Measurements from ENCODE around the gene IMPG1. TPM values are rescaled to one million over a fixed set of nuclear protein-coding genes. Genes with fewer than 3 reads are reported as not detected.

Gene IMPG1, protein sequence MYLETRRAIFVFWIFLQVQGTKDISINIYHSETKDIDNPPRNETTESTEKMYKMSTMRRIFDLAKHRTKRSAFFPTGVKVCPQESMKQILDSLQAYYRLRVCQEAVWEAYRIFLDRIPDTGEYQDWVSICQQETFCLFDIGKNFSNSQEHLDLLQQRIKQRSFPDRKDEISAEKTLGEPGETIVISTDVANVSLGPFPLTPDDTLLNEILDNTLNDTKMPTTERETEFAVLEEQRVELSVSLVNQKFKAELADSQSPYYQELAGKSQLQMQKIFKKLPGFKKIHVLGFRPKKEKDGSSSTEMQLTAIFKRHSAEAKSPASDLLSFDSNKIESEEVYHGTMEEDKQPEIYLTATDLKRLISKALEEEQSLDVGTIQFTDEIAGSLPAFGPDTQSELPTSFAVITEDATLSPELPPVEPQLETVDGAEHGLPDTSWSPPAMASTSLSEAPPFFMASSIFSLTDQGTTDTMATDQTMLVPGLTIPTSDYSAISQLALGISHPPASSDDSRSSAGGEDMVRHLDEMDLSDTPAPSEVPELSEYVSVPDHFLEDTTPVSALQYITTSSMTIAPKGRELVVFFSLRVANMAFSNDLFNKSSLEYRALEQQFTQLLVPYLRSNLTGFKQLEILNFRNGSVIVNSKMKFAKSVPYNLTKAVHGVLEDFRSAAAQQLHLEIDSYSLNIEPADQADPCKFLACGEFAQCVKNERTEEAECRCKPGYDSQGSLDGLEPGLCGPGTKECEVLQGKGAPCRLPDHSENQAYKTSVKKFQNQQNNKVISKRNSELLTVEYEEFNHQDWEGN
- total RNA-seq (ENCODE audit: low replicate concordance), result not detected in 2 replicates

DNA sequence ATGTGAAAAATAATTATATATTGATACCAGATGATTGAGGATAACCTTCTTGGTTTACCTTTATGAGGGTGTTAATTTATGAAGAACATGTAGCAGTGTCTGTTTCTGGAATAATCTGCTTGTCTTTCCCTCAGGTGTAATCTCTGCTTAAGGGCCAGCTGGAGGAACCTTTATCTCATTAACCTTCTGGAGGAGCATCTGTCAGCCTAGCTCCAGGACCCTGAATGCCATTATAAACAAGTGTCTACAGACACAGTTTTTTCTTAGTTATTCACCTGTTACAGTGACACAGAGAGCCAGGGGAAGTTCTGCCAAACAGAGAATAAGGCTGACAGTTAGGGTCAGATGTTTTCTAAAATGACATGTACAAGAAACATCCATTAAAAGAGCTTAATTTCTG lies at the start of gene IMPG1:
IMPG1 (minus strand) TSS at position 101 of the 400 bp plus-strand sequence. CDS start 174 bp downstream, outside the sequence.
- TF ChIP-seq EZH2 (IDR thresholded peaks at IDR 0.05) (no peak), EZH2phosphoT487 (IDR thresholded peaks at IDR 0.05) (no peak)
- TF ChIP-seq, protein P1, sequence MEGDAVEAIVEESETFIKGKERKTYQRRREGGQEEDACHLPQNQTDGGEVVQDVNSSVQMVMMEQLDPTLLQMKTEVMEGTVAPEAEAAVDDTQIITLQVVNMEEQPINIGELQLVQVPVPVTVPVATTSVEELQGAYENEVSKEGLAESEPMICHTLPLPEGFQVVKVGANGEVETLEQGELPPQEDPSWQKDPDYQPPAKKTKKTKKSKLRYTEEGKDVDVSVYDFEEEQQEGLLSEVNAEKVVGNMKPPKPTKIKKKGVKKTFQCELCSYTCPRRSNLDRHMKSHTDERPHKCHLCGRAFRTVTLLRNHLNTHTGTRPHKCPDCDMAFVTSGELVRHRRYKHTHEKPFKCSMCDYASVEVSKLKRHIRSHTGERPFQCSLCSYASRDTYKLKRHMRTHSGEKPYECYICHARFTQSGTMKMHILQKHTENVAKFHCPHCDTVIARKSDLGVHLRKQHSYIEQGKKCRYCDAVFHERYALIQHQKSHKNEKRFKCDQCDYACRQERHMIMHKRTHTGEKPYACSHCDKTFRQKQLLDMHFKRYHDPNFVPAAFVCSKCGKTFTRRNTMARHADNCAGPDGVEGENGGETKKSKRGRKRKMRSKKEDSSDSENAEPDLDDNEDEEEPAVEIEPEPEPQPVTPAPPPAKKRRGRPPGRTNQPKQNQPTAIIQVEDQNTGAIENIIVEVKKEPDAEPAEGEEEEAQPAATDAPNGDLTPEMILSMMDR (IDR thresholded peaks at IDR 0.05), result no peak
- peaks cover 1% of the 10 kb centered on the region for H3K4me1 Mint-ChIP-seq
- H3K27me3 Mint-ChIP-seq (ENCODE audit: insufficient read depth, low read depth), result peaks cover 2% of the 10 kb centered on the region
- H3K9me3 Mint-ChIP-seq, result no peaks in the 10 kb centered on the region
- Histone ChIP-seq H3F3A (ENCODE audit: low read depth) (no peaks in the 10 kb centered on the region), H3K27ac (no peak within 1 kb of the TSS), H2AFZ (replicated peaks) (no peak within 1 kb of the TSS), H3K79me2 (ENCODE audit: low read depth) (no peaks in the 10 kb centered on the region), H3K4me2 (no peak within 1 kb of the TSS), H3K4me1 (peaks cover 3% of the 10 kb centered on the region), H3K4me3 (no peak within 1 kb of the TSS), H4K20me1 (ENCODE audit: low read depth) (no peaks in the 10 kb centered on the region), H3K9ac (no peak within 1 kb of the TSS), H3K36me3 (no peaks in the 10 kb centered on the region), H3K27me3 (no peaks in the 10 kb centered on the region), H3K9me3 (ENCODE audit: low read depth) (no peaks in the 10 kb centered on the region)
- H3K27ac Mint-ChIP-seq, result no peak within 1 kb of the TSS
- H3K36me3 Mint-ChIP-seq, result no peaks in the 10 kb centered on the region
- DNase-seq (ENCODE audit: low spot score), result no peak
- no peak within 1 kb of the TSS for H3K4me3 Mint-ChIP-seq

- Mint-ChIP-seq H3K4me1 (no peaks in the 10 kb centered on the region), H3K4me3 (no peak overlapping the region), H3K9me3 (peaks cover 4% of the 10 kb centered on the region), H3K27ac (no peak overlapping the region), H3K27me3 (ENCODE audit: insufficient read depth, low read depth) (peaks cover 2% of the 10 kb centered on the region), H3K36me3 (no peaks in the 10 kb centered on the region)
- Histone ChIP-seq H3K9ac (no peak overlapping the region), H3F3A (ENCODE audit: low read depth) (no peaks in the 10 kb centered on the region), H3K4me1 (no peaks in the 10 kb centered on the region), H4K20me1 (ENCODE audit: low read depth) (no peaks in the 10 kb centered on the region), H3K27ac (no peak overlapping the region), H3K79me2 (ENCODE audit: low read depth) (no peaks in the 10 kb centered on the region), H3K4me2 (no peak overlapping the region), H2AFZ (replicated peaks) (no peak overlapping the region), H3K9me3 (ENCODE audit: low read depth) (no peaks in the 10 kb centered on the region), H3K36me3 (no peaks in the 10 kb centered on the region), H3K4me3 (no peak overlapping the region), H3K27me3 (peaks cover 5% of the 10 kb centered on the region)
- DNase-seq (ENCODE audit: low spot score), result no peak
- no peak for TF ChIP-seq EZH2phosphoT487 (IDR thresholded peaks at IDR 0.05)
- no peak for TF ChIP-seq EZH2 (IDR thresholded peaks at IDR 0.05)
- TF ChIP-seq, protein P1 (IDR thresholded peaks at IDR 0.05), result no peak
These were observed 47.8 kb upstream of the IMPG1 start for GRCh38 chr6:76120302-76120701.

GRCh38 chr6:76073281-76073680 lies 819 bp upstream of the IMPG1 start:
- H3K4me2 ChIP-seq, result no peak overlapping the region

More at GRCh38 chr6:76073281-76073680, 819 bp upstream of the IMPG1 start:
- Mint-ChIP-seq H3K27ac (no peak overlapping the region), H3K4me3 (no peak overlapping the region), H3K27me3 (ENCODE audit: insufficient read depth, low read depth) (peaks cover 2% of the 10 kb centered on the region), H3K9me3 (no peaks in the 10 kb centered on the region), H3K4me1 (peaks cover 3% of the 10 kb centered on the region), H3K36me3 (no peaks in the 10 kb centered on the region)
- H4K20me1 ChIP-seq (ENCODE audit: low read depth), result no peaks in the 10 kb centered on the region
- no peaks in the 10 kb centered on the region for H3K36me3 ChIP-seq
- H3F3A ChIP-seq (ENCODE audit: low read depth), result no peaks in the 10 kb centered on the region
- no peaks in the 10 kb centered on the region for H3K27me3 ChIP-seq
- no peaks in the 10 kb centered on the region for H3K9me3 ChIP-seq (ENCODE audit: low read depth)
- H3K4me3 ChIP-seq, result no peak overlapping the region
- H3K27ac ChIP-seq, result no peak overlapping the region
- peaks cover 8% of the 10 kb centered on the region for H3K4me1 ChIP-seq
- TF ChIP-seq, protein P1 (IDR thresholded peaks at IDR 0.05), result no peak
- TF ChIP-seq EZH2 (IDR thresholded peaks at IDR 0.05) (no peak), EZH2phosphoT487 (IDR thresholded peaks at IDR 0.05) (no peak)
- no peak overlapping the region for H2AFZ ChIP-seq (replicated peaks)
- no peaks in the 10 kb centered on the region for H3K79me2 ChIP-seq (ENCODE audit: low read depth)
- H3K9ac ChIP-seq, result no peak overlapping the region
- no peak for DNase-seq (ENCODE audit: low spot score)
